ENCODE measurements around the gene TAGLN. TPM values are rescaled to one million over a fixed set of nuclear protein-coding genes. Genes with fewer than 3 reads are reported as not detected.

The TAGLN gene
- total RNA-seq, 1 donor from 2014 or later = 6.0 TPM

GRCh38 chr11:117214404-117215110 is 15.4 kb downstream of the TAGLN start:
- DNase-seq (ENCODE audit: low read depth in 2 of 2) = no peak

- peak in 1 of 2 donors; percentile 24 for DNase-seq (ENCODE audit: low read depth in 2 of 2)
Measured at GRCh38 chr11:117217141-117218084, 18.2 kb downstream of the TAGLN start.

GRCh38 chr11:117218133-117218915 is 19.2 kb downstream of the TAGLN start:
- DNase-seq (ENCODE audit: low read depth in 2 of 2) = peak in 1 of 2 donors; percentile 29

GRCh38 chr11:117219001-117219400 is 19.8 kb downstream of the TAGLN start:
- no peak for DNase-seq (ENCODE audit: low read depth in 2 of 2)

GRCh38 chr11:117219455-117219854 is 20.3 kb downstream of the TAGLN start:
- no peak for DNase-seq (ENCODE audit: low read depth in 2 of 2)

GRCh38 chr11:117219995-117220394 is 20.8 kb downstream of the TAGLN start:
- no peak for DNase-seq (ENCODE audit: low read depth in 2 of 2)

- no peak for DNase-seq (ENCODE audit: low read depth in 2 of 2)
Measured at GRCh38 chr11:117220568-117220967, 21.4 kb downstream of the TAGLN start.

- no peak for DNase-seq (ENCODE audit: low read depth in 2 of 2)
Measured at GRCh38 chr11:117220999-117221774, 22.0 kb downstream of the TAGLN start.

GRCh38 chr11:117221775-117222517 is 22.8 kb downstream of the TAGLN start:
- peak; percentile 25 to 64 for DNase-seq (ENCODE audit: low read depth in 2 of 2)

GRCh38 chr11:117222991-117223740 is 24.0 kb downstream of the TAGLN start:
- no peak for DNase-seq (ENCODE audit: low read depth in 2 of 2)

GRCh38 chr11:117223741-117224689 is 24.8 kb downstream of the TAGLN start:
- DNase-seq (ENCODE audit: low read depth in 2 of 2) = no peak

GRCh38 chr11:117225553-117226170 is 26.5 kb downstream of the TAGLN start:
- no peak for DNase-seq (ENCODE audit: low read depth in 2 of 2)

GRCh38 chr11:117226388-117227385 is 27.5 kb downstream of the TAGLN start:
- peak; percentile 73 to 82 for DNase-seq (ENCODE audit: low read depth in 2 of 2)

- DNase-seq (ENCODE audit: low read depth in 2 of 2) = no peak
Measured at GRCh38 chr11:117228091-117228490, 28.9 kb downstream of the TAGLN start.

- DNase-seq (ENCODE audit: low read depth in 2 of 2) = no peak
Measured at GRCh38 chr11:117229411-117229810, 30.2 kb downstream of the TAGLN start.

- no peak for DNase-seq (ENCODE audit: low read depth in 2 of 2)
Measured at GRCh38 chr11:117229931-117230285, 30.7 kb downstream of the TAGLN start.

All from dermis microvascular lymphatic vessel endothelial cell (primary cell).